Type B pancreatic cell (in vitro differentiated cells): Measurements from ENCODE around the gene PTPRA. TPM values are rescaled to one million over a fixed set of nuclear protein-coding genes. Genes with fewer than 3 reads are reported as not detected.

ENCODE experiments used
- DNase-seq: peaks from one replicate; pipeline ENCODE4 v3.0.0; 2021; ENCODE audit warnings: mixed read lengths; ENCODE audit not compliant: unreplicated experiment; ENCODE audit errors: extremely low spot score
- H3K27ac Mint-ChIP-seq: 2 replicates; pipeline ENCODE4 v1.8.0; 2021; ENCODE audit warnings: mild to moderate bottlenecking, mixed read lengths
- H3K27me3 Mint-ChIP-seq: 2 replicates; pipeline ENCODE4 v1.8.0; 2021; ENCODE audit warnings: mixed read lengths
- H3K36me3 Mint-ChIP-seq: 2 replicates; pipeline ENCODE4 v1.8.0; 2021; ENCODE audit warnings: mixed read lengths
- H3K4me1 Mint-ChIP-seq: one replicate; pipeline ENCODE4 v1.8.0; 2021; ENCODE audit warnings: mixed read lengths; ENCODE audit not compliant: unreplicated experiment
- H3K4me3 Mint-ChIP-seq: 2 replicates; pipeline ENCODE4 v1.8.0; 2021; ENCODE audit warnings: mild to moderate bottlenecking, mixed read lengths
- H3K9me3 Mint-ChIP-seq: 2 replicates; pipeline ENCODE4 v1.8.0; 2021; ENCODE audit warnings: mixed read lengths
- total RNA-seq: library from RNA; stranded (reverse); gene quantifications from 2 replicates; pipeline ENCODE4 v1.2.1, GENCODE V29; 2021; ENCODE audit warnings: low replicate concordance
- TF ChIP-seq, protein P1 (sequence below): fragments of 200-600 bp; sonication (generic); conservative IDR thresholded peaks from 2 replicates; pipeline ENCODE4 v1.5.0; 2021; ENCODE audit warnings: antibody characterized with exemption, mild to moderate bottlenecking

Gene PTPRA
- total RNA-seq, 1 donor from 2014 or later = 73.8 TPM

DNA sequence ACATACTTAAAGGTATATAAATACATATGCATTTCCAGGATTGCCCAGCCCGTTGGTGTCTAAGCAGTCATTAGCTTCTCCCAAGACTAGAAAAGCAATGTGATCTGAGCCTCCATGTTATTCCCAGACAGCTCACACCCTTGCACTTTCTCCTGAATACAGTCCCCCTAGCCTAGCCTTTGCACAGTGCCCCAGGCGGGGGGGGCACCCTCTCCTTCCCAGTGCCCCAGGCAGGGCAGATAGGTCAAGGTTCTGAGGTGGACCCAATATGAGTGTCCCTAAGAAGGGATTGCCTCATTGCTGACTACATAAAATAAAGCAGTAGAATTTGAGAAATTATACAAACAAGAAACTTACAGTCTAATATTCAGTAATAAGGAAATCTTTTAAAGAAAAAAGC is 154.7 kb downstream of the PTPRA start:
- Mint-ChIP-seq H3K27ac (no peak overlapping the region), H3K36me3 (peaks cover 26% of the 10 kb centered on the region), H3K4me3 (no peak overlapping the region), H3K9me3 (no peaks in the 10 kb centered on the region), H3K4me1 (peaks cover 3% of the 10 kb centered on the region), H3K27me3 (no peaks in the 10 kb centered on the region)
- TF ChIP-seq, protein P1, sequence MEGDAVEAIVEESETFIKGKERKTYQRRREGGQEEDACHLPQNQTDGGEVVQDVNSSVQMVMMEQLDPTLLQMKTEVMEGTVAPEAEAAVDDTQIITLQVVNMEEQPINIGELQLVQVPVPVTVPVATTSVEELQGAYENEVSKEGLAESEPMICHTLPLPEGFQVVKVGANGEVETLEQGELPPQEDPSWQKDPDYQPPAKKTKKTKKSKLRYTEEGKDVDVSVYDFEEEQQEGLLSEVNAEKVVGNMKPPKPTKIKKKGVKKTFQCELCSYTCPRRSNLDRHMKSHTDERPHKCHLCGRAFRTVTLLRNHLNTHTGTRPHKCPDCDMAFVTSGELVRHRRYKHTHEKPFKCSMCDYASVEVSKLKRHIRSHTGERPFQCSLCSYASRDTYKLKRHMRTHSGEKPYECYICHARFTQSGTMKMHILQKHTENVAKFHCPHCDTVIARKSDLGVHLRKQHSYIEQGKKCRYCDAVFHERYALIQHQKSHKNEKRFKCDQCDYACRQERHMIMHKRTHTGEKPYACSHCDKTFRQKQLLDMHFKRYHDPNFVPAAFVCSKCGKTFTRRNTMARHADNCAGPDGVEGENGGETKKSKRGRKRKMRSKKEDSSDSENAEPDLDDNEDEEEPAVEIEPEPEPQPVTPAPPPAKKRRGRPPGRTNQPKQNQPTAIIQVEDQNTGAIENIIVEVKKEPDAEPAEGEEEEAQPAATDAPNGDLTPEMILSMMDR = no peak
- DNase-seq = no peak

DNA sequence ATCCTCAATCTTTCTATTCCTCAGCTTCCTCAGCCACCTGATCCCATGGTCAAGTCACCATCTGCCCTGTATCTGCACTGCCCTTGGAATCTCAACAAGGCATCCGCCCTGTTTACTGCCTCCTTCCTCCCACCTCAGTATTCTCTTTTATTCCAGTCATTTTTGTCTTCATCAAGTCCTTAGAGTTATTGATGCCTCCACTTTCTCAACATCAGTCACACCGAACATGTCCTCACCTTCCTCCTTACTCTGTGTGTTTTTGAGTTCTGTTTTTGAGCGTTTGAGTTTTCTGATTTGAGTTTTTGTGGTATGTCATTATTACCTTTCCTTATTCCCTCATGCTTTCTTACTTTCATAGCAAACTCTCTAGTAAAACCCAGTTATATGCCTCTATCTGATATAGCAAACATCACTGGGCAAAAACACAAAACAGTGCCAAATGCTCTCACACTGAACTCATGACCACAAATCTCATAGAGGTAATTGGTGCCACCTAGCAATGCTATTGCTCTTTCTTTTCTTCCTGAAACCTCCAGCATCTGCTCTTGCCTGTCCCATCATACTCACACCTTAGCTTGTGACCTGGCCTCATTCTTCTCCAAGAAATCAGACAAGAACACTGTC is 158.4 kb downstream of the PTPRA start:
- no peaks in the 10 kb centered on the region for H3K4me1 Mint-ChIP-seq
- H3K9me3 Mint-ChIP-seq = no peaks in the 10 kb centered on the region
- no peak for DNase-seq
- TF ChIP-seq, protein P1 = no peak
- peaks cover 23% of the 10 kb centered on the region for H3K36me3 Mint-ChIP-seq
- H3K4me3 Mint-ChIP-seq = no peak overlapping the region
- no peak overlapping the region for H3K27ac Mint-ChIP-seq
- no peaks in the 10 kb centered on the region for H3K27me3 Mint-ChIP-seq

DNA sequence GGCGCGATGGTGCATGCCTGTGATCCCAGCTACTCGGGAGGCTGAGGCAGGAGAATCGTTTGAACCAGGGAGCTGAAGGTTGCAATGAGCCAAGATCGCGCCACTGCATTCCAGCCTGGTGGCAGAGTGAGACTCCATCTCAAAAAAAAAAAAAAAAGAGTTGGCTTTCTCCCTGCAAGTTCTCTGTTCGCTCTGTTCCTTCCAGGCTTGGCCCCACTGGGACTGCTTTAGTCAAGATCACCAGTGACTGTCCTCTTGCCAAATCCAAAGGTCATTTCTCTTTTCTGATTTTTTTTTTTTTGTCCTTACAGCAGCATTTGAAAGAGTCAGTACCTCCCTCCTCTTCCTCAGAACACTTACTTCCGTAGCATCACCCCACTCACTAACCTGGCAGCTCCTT is 159.3 kb downstream of the PTPRA start:
- Mint-ChIP-seq H3K9me3 (no peaks in the 10 kb centered on the region), H3K36me3 (peaks cover 17% of the 10 kb centered on the region), H3K27me3 (no peaks in the 10 kb centered on the region), H3K4me1 (no peaks in the 10 kb centered on the region), H3K27ac (no peak overlapping the region), H3K4me3 (no peak overlapping the region)
- DNase-seq = no peak
- TF ChIP-seq, protein P1 = no peak

DNA sequence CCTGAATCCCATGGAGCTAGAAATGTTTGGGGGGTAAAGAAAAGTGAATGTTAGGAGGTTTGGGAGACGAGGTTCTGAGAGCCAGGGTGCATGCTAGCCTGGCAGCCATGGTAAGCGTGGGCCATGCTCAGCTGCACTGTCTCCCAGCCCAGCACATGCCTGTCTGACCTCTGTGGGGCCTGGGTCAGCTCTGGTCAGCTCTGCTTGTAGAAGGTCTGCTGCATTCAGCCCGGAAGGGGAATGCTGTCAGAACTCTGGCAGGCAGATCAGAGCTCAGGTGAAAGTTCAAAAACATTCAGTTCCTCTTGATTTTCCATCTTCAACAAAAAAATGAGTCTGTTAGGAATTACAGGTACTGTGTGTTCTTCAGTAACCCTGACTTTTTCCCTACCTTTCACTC is 164.4 kb downstream of the PTPRA start:
- TF ChIP-seq, protein P1 = no peak
- Mint-ChIP-seq H3K27me3 (no peaks in the 10 kb centered on the region), H3K27ac (no peak overlapping the region), H3K4me1 (peaks cover 12% of the 10 kb centered on the region), H3K36me3 (peaks cover 18% of the 10 kb centered on the region), H3K4me3 (no peak overlapping the region), H3K9me3 (no peaks in the 10 kb centered on the region)
- no peak for DNase-seq

DNA sequence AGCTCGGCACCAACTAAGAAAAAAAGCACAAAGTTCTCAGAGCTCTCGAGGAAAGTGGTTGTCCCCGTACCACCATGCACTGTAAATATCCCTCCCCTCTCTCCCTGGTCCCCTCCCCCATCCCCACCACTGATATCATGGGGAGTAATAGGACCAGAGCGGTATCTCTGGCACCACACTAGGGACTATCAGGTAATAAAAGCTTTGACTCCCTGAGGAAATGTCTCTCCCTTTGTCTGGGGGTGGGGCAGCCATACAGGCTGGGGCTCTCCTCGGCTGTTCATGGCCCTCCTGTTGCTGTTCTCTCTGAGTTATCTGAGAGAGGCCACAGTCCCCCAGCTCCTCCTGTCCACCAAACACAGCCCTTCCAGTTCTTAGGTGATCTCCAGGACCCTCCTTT is 165.2 kb downstream of the PTPRA start:
- peaks cover 12% of the 10 kb centered on the region for H3K4me1 Mint-ChIP-seq
- no peak for DNase-seq
- peaks cover 18% of the 10 kb centered on the region for H3K36me3 Mint-ChIP-seq
- no peaks in the 10 kb centered on the region for H3K27me3 Mint-ChIP-seq
- no peak overlapping the region for H3K4me3 Mint-ChIP-seq
- no peak overlapping the region for H3K27ac Mint-ChIP-seq
- no peaks in the 10 kb centered on the region for H3K9me3 Mint-ChIP-seq
- TF ChIP-seq, protein P1 = no peak

DNA sequence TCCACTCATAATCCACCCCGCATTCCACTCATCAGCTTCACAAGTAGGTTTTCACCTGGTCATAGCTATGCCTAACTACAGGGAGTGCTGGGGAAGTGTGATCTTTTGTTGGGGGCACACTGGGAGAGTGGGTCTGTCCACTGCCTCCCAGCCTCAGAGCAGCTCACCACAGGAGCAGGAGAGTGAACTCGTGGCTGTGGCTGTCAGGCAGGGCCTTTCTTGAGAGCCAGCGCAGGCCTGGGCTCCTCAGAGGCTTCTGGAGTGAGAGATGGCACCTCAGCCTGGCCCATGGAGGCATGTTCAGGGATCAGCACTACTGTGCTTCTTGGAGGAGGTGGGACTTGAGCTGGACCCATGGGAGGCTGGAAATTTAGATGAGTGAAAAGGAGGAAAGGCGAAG is 166.1 kb downstream of the PTPRA start:
- no peak for DNase-seq
- H3K36me3 Mint-ChIP-seq = peaks cover 18% of the 10 kb centered on the region
- H3K27me3 Mint-ChIP-seq = no peaks in the 10 kb centered on the region
- peak overlapping the region; percentile 63 for H3K27ac Mint-ChIP-seq
- H3K9me3 Mint-ChIP-seq = no peaks in the 10 kb centered on the region
- TF ChIP-seq, protein P1 = no peak
- peaks cover 12% of the 10 kb centered on the region for H3K4me1 Mint-ChIP-seq
- no peak overlapping the region for H3K4me3 Mint-ChIP-seq
